Astrocyte (in vitro differentiated cells and primary cell): ENCODE measurements around the gene DLG1. TPM values are rescaled to one million over a fixed set of nuclear protein-coding genes. Genes with fewer than 3 reads are reported as not detected.

Experiments used
- DNase-seq: peaks from one replicate; pipeline ENCODE4 v3.0.0-alpha.2; 2010; ENCODE audit warnings: low read depth
- FAIRE-seq: peaks from 2 replicates; lab custom pipeline; 2011; peaks lifted over from hg19 to GRCh38; lab: Jason Lieb, UNC
- H2AFZ ChIP-seq: 2 replicates; pipeline ENCODE4 v1.6.0; 2012; ENCODE audit warnings: low read depth, low read length, inconsistent platforms
- H3K27ac ChIP-seq: 2 replicates; pipeline ENCODE4 v1.5.1; 2011; ENCODE audit warnings: low read depth, low read length, inconsistent platforms
- H3K27me3 ChIP-seq: 2 replicates; pipeline ENCODE4 v1.6.0; 2011; ENCODE audit warnings: low read length, inconsistent platforms; ENCODE audit not compliant: insufficient read depth
- H3K36me3 ChIP-seq: 2 replicates; pipeline ENCODE4 v1.5.1; 2011; ENCODE audit warnings: low read length, inconsistent platforms; ENCODE audit not compliant: insufficient read depth
- H3K4me1 ChIP-seq: 2 replicates; pipeline ENCODE4 v1.5.1; 2011; ENCODE audit warnings: low read length, inconsistent platforms; ENCODE audit not compliant: insufficient read depth
- H3K4me2 ChIP-seq: 2 replicates; pipeline ENCODE4 v1.6.0; 2012; ENCODE audit warnings: low read length, inconsistent platforms
- H3K4me3 ChIP-seq: 2 replicates; pipeline ENCODE4 v1.5.1; 2011; ENCODE audit warnings: low read depth, mild to moderate bottlenecking, low read length, inconsistent platforms; ENCODE audit not compliant: insufficient read depth
- H3K79me2 ChIP-seq: 2 replicates; pipeline ENCODE4 v1.6.0; 2012; ENCODE audit warnings: mild to moderate bottlenecking, low read length, inconsistent platforms; ENCODE audit not compliant: insufficient read depth
- H3K9ac ChIP-seq: 2 replicates; pipeline ENCODE4 v1.6.0; 2012; ENCODE audit warnings: mild to moderate bottlenecking, low read length, inconsistent platforms
- H3K9me3 ChIP-seq: 2 replicates; pipeline ENCODE4 v1.5.1; 2012; ENCODE audit warnings: low read depth, mild to moderate bottlenecking, low read length, inconsistent platforms; ENCODE audit not compliant: insufficient read depth
- H4K20me1 ChIP-seq: 2 replicates; pipeline ENCODE4 v1.6.0; 2012; ENCODE audit warnings: low read length, inconsistent platforms; ENCODE audit not compliant: insufficient read depth
- H3K27ac Mint-ChIP-seq: one replicate; pipeline ENCODE4 v1.8.0; 2021; ENCODE audit warnings: mild to moderate bottlenecking, mixed read lengths; ENCODE audit not compliant: unreplicated experiment
- H3K27me3 Mint-ChIP-seq: one replicate; pipeline ENCODE4 v1.8.0; 2021; ENCODE audit warnings: low read depth, mixed read lengths; ENCODE audit not compliant: unreplicated experiment
- H3K36me3 Mint-ChIP-seq: one replicate; pipeline ENCODE4 v1.8.0; 2021; ENCODE audit warnings: low read depth, mixed read lengths; ENCODE audit not compliant: unreplicated experiment
- H3K4me1 Mint-ChIP-seq: one replicate; pipeline ENCODE4 v1.8.0; 2021; ENCODE audit warnings: low read depth, mixed read lengths; ENCODE audit not compliant: unreplicated experiment
- H3K4me3 Mint-ChIP-seq: one replicate; pipeline ENCODE4 v1.8.0; 2021; ENCODE audit warnings: mild to moderate bottlenecking, moderate library complexity, mixed read lengths; ENCODE audit not compliant: unreplicated experiment
- H3K9me3 Mint-ChIP-seq: one replicate; pipeline ENCODE4 v1.8.0; 2021; ENCODE audit warnings: mild to moderate bottlenecking, mixed read lengths; ENCODE audit not compliant: unreplicated experiment
- EZH2 ChIP-seq: IDR thresholded peaks from 2 replicates; pipeline ENCODE4 v1.6.1; 2012; ENCODE audit warnings: mild to moderate bottlenecking, low read length, inconsistent platforms; ENCODE audit not compliant: insufficient read depth
- total RNA-seq: library from RNA; stranded (reverse); gene quantifications from 2 replicates; pipeline ENCODE4 v1.2.1, GENCODE V29; 2021
- TF ChIP-seq, protein P1 (sequence below): IDR thresholded peaks from 2 replicates; pipeline ENCODE4 v1.5.1; 2011; ENCODE audit warnings: low read depth, mild to moderate bottlenecking, inconsistent platforms, low read length, moderate library complexity; ENCODE audit not compliant: insufficient read depth

DLG1 gene
- total RNA-seq, 1 donor from 2014 or later, result 210 TPM

DNA sequence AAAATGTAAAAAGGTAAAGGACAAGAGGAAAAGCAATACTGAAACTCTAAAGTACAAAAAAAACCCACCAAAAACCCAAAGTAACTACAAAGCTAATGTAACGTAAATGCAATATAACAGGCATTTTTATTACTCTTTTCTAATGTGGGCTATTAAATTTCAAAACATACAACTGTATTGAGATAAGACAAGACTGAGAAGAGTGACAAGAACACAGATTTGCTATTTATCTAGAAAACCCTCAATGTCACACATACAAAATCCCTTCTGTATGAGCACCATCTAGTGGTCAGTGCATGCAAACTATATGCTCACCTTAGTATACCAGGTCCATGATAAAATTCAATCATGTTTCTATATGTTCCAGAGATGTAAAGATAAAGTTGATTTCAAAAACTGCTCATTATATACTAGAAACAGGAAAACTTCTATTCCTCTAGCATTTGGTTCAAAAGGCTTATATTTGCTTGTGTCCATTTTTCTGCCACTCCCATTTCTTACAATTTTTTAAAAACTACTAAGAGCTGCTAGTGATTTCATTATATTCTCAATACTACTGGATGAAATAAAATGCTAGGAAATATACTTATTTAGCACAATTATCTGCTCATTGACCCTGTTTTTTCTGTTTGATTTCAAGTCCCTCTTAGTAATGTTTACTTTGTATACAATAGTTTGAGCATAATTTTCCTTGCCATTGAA is 111.4 kb downstream of the DLG1 start:
- H3K27me3 ChIP-seq, result no peaks in the 10 kb centered on the region
- H3K4me2 ChIP-seq, result no peak overlapping the region
- peaks cover 22% of the 10 kb centered on the region for H3K36me3 ChIP-seq
- TF ChIP-seq, protein P1, sequence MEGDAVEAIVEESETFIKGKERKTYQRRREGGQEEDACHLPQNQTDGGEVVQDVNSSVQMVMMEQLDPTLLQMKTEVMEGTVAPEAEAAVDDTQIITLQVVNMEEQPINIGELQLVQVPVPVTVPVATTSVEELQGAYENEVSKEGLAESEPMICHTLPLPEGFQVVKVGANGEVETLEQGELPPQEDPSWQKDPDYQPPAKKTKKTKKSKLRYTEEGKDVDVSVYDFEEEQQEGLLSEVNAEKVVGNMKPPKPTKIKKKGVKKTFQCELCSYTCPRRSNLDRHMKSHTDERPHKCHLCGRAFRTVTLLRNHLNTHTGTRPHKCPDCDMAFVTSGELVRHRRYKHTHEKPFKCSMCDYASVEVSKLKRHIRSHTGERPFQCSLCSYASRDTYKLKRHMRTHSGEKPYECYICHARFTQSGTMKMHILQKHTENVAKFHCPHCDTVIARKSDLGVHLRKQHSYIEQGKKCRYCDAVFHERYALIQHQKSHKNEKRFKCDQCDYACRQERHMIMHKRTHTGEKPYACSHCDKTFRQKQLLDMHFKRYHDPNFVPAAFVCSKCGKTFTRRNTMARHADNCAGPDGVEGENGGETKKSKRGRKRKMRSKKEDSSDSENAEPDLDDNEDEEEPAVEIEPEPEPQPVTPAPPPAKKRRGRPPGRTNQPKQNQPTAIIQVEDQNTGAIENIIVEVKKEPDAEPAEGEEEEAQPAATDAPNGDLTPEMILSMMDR, result peak; percentile 87
- no peak for TF ChIP-seq EZH2
- no peak overlapping the region for H3K27ac ChIP-seq
- H3K9me3 ChIP-seq, result no peaks in the 10 kb centered on the region
- Mint-ChIP-seq H3K27me3 (no peaks in the 10 kb centered on the region), H3K4me3 (no peak overlapping the region), H3K9me3 (no peaks in the 10 kb centered on the region), H3K4me1 (peaks cover 15% of the 10 kb centered on the region), H3K27ac (no peak overlapping the region), H3K36me3 (peaks cover 5% of the 10 kb centered on the region)
- no peak overlapping the region for H2AFZ ChIP-seq
- FAIRE-seq (peak; percentile 55), DNase-seq (peak; percentile 30)
- peaks cover 98% of the 10 kb centered on the region for H3K79me2 ChIP-seq
- H4K20me1 ChIP-seq, result peaks cover 92% of the 10 kb centered on the region
- H3K4me3 ChIP-seq, result no peak overlapping the region
- no peak overlapping the region for H3K9ac ChIP-seq
- H3K4me1 ChIP-seq, result peaks cover 18% of the 10 kb centered on the region

DNA sequence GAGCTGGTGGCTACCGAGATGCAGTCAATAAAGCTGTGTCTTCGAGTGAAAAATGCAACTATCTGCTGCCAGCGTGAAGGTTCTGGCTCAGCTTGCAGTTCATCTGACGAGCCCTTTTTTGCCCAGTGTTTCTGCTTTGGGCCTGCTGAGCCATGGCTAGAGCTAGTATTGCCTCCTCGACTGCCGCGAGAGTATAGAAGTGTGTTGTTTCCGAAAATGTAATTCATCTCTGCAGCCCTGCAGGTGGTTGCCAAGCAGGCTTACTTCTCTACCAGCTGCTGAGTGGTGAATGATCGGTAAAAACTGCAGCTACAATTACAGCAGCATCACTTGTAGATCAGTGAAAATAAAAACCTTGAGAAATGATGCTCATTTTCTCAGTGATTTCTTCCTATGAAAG is 114.8 kb downstream of the DLG1 start:
- Histone ChIP-seq H4K20me1 (peaks cover 92% of the 10 kb centered on the region), H3K4me2 (no peak overlapping the region), H3K4me3 (no peak overlapping the region), H3K79me2 (peaks cover 100% of the 10 kb centered on the region), H3K36me3 (peaks cover 11% of the 10 kb centered on the region), H2AFZ (no peak overlapping the region), H3K9ac (no peak overlapping the region), H3K4me1 (peaks cover 3% of the 10 kb centered on the region), H3K9me3 (no peaks in the 10 kb centered on the region), H3K27me3 (no peaks in the 10 kb centered on the region), H3K27ac (no peak overlapping the region)
- DNase-seq (no peak), FAIRE-seq (no peak)
- Mint-ChIP-seq H3K27ac (no peak overlapping the region), H3K4me1 (peaks cover 13% of the 10 kb centered on the region), H3K4me3 (no peak overlapping the region), H3K27me3 (no peaks in the 10 kb centered on the region), H3K9me3 (no peaks in the 10 kb centered on the region), H3K36me3 (no peaks in the 10 kb centered on the region)
- no peak for TF ChIP-seq EZH2
- TF ChIP-seq, protein P1, result no peak

DNA sequence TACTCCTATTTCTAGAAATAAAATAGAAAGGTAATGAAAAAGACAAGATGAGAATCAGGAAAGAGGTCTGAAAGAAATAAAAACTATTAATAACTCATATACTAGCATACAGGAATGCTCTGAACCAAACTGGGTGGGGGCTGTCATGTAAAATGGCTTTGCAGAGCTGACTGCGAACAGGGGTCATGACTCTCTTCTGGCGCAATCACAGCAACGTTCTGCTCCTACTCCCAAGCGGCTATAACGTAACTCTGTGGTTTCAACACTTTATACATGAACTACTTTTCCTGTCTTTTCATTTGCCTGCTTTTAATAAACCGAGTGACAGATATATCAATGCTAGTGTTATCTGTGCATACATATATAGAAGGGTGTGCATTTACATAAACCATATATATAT is 116.7 kb downstream of the DLG1 start:
- no peaks in the 10 kb centered on the region for H3K27me3 ChIP-seq
- H2AFZ ChIP-seq, result no peak overlapping the region
- H3K4me3 ChIP-seq, result no peak overlapping the region
- peaks cover 99% of the 10 kb centered on the region for H3K79me2 ChIP-seq
- Mint-ChIP-seq H3K4me1 (peaks cover 10% of the 10 kb centered on the region), H3K27me3 (no peaks in the 10 kb centered on the region), H3K9me3 (no peaks in the 10 kb centered on the region), H3K36me3 (no peaks in the 10 kb centered on the region), H3K4me3 (no peak overlapping the region), H3K27ac (no peak overlapping the region)
- peaks cover 19% of the 10 kb centered on the region for H3K36me3 ChIP-seq
- no peak overlapping the region for H3K27ac ChIP-seq
- H3K9me3 ChIP-seq, result no peaks in the 10 kb centered on the region
- no peak overlapping the region for H3K4me2 ChIP-seq
- FAIRE-seq, result no peak
- peaks cover 91% of the 10 kb centered on the region for H4K20me1 ChIP-seq
- H3K9ac ChIP-seq, result no peak overlapping the region
- TF ChIP-seq, protein P1, result no peak
- TF ChIP-seq EZH2, result no peak
- peak; percentile 47 for DNase-seq
- H3K4me1 ChIP-seq, result no peaks in the 10 kb centered on the region
